GM08714 (cell line): ENCODE measurements around the gene DCAF11.

Experiments used
- H3K4me3 ChIP-seq: fragments of 200-500 bp; sonication (Bioruptor generic); 2 replicates; pipeline ENCODE4 v1.5.1; 2014; ENCODE audit warnings: mild to moderate bottlenecking, low read length, inconsistent platforms
- ZNF274 ChIP-seq: IDR thresholded peaks from 2 replicates; pipeline ENCODE4 v1.6.1; 2012; ENCODE audit warnings: mild to moderate bottlenecking, low read depth, low read length

Gene DCAF11

DNA sequence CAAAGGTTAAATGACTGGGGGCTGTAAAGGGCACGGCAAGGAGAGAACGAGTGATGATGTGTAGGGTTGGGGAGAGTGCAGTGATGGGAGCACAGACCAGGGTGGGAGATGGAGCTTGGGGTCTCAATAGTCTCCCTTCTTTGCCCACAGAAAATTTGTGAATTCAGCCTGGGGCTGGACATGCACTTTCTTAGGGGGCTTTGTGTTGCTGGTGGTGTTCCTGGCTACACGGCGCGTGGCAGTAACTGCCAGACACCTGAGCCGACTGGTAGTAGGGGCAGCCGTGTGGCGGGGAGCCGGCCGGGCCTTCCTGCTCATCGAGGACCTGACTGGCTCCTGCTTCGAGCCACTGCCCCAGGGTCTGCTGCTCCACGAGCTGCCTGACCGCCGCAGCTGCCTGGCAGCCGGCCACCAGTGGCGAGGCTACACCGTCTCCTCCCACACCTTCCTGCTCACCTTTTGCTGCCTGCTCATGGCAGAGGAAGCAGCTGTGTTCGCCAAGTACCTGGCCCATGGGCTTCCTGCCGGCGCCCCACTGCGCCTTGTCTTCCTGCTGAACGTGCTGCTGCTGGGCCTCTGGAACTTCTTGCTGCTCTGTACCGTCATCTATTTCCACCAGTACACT, 17.6 kb downstream of the DCAF11 start:
- no peak overlapping the region for H3K4me3 ChIP-seq
- TF ChIP-seq ZNF274: no peak

DNA sequence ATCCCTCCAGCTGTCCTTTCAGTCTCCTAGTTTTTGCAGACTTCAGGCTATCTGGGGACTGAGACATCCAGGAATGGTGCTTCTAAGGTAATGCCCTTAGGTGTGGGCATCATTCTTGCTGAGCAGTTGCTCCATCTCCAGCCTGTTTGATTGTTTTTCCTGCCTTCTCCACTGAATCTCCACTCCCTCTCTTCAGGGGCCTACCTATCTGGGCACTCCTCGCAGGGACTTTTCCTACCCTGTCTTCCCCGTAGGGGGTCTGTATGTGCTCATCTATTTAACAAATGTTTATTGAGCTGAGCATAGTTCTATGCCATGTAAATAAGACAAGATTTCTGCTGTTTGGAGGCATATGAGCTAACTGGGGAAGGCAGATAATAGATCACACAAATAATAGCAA, 18.4 kb downstream of the DCAF11 start:
- H3K4me3 ChIP-seq: no peak overlapping the region
- TF ChIP-seq ZNF274: no peak

GRCh38 chr14:24133735-24134134, 19.2 kb downstream of the DCAF11 start:
- no peak overlapping the region for H3K4me3 ChIP-seq
- TF ChIP-seq ZNF274: no peak

- no peak for TF ChIP-seq ZNF274
- H3K4me3 ChIP-seq: peak overlapping the region; percentile 57
Measured at GRCh38 chr14:24135584-24135833, 20.9 kb downstream of the DCAF11 start.

GRCh38 chr14:24135834-24136683, 21.5 kb downstream of the DCAF11 start, which contains the start of gene PSME1:
PSME1 (plus strand) TSS chr14:24136194; CDS start chr14:24136263, 69 bp downstream.
- peak within 1 kb of the TSS; percentile 69 for H3K4me3 ChIP-seq
- TF ChIP-seq ZNF274: no peak

- no peak for TF ChIP-seq ZNF274
Measured at GRCh38 chr14:24136684-24137528, 22.3 kb downstream of the DCAF11 start.

DNA sequence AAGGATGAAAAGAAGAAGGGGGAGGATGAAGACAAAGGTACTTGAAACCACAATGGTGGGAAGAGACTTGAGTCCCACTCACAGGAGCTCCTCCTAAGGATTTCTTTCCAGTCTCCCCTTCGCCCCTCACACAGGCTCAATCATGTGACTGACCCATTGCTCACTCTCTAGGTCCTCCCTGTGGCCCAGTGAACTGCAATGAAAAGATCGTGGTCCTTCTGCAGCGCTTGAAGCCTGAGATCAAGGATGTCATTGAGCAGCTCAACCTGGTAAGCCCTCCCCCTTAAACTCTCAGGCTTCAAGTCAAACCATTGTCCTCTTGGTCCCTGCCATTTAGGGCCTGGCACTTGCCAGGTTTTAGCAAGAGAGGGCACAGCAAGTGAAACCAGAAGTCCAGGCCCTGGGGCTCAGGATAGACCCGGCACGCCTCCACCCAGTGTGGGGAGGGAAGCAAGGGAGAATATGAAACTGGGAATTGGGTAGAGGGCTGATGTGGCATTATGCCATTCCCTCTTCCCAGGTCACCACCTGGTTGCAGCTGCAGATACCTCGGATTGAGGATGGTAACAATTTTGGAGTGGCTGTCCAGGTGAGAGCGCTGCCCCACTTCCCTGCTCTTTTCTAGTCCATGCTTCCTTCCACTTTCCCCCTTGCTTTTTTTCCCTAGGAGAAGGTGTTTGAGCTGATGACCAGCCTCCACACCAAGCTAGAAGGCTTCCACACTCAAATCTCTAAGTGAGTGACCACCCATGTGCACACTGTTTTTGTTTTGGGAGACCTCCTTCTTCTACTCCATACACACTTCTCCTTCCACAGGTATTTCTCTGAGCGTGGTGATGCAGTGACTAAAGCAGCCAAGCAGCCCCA, 23.2 kb downstream of the DCAF11 start:
- no peak for TF ChIP-seq ZNF274
- H3K4me3 ChIP-seq: peak overlapping the region; percentile 69; the same call in 1 of the 2 replicates

More at GRCh38 chr14:24136684-24137528, 22.3 kb downstream of the DCAF11 start:
- H3K4me3 ChIP-seq: peak overlapping the region; percentile 69

- TF ChIP-seq ZNF274: no peak
- H3K4me3 ChIP-seq: no peak overlapping the region
Measured at GRCh38 chr14:24138396-24139271, 24.1 kb downstream of the DCAF11 start.

- TF ChIP-seq ZNF274: no peak
Measured at GRCh38 chr14:24139272-24139934, 24.8 kb downstream of the DCAF11 start.

GRCh38 chr14:24141097-24141880, 26.7 kb downstream of the DCAF11 start, which contains the start of gene EMC9:
EMC9 (minus strand) TSS chr14:24141591; CDS start chr14:24141304, 287 bp downstream.
- H3K4me3 ChIP-seq: peak within 1 kb of the TSS; percentile 93
- TF ChIP-seq ZNF274: no peak

More at GRCh38 chr14:24139272-24139934, 24.8 kb downstream of the DCAF11 start:
- H3K4me3 ChIP-seq: peak overlapping the region; percentile 15; the same call in 1 of the 2 replicates

- TF ChIP-seq ZNF274: no peak
- H3K4me3 ChIP-seq: no peak overlapping the region
Measured at GRCh38 chr14:24143511-24143910, 28.9 kb downstream of the DCAF11 start.

DNA sequence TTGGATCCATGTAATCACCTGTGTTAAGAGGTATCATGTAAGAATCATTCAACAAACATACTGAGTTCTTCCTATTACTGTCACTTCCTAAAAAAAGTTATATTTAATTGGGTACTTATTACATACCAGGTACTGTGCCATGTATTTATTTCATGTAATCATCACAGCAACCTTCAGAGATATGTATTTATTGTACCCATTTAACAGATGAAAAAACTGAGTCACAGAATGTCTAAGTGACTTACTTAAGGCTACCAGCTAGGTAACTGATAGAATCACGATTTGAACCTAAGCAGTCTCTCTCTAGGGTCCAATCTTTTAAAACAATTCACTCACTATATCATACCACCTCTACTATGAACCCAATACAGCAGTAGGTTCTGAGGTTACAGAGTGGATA, 29.9 kb downstream of the DCAF11 start:
- H3K4me3 ChIP-seq: no peak overlapping the region; the same call in 1 of the 2 replicates
- no peak for TF ChIP-seq ZNF274
